NCI-H1048 (cell line): ENCODE measurements around the gene LARGE1.

Source experiments
- DNase-seq: peaks from one replicate; lab custom pipeline; 2025; lab: John Stamatoyannopoulos, UW

LARGE1 gene

DNA sequence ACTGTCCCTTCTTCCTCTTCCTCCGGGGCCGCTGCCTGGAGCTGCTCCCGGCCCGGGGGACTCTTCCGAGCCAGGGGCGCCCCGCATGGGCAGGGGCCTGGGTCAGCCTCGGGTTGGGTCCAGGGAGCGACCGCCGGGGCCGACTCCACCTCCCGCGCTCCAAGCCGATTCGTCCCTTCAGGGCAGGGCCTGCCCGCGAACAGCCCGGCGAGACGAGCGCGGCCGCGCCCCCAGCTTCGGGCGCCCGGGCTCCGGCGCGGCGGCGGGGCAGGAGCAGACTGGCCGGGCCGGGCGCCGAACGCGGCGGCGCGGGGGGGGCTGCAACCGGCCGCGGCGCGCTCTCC, at the start of gene LARGE1:
Gene LARGE1, minus strand, starts transcription at position 280 of the 344 bp plus-strand sequence.
- no peak for DNase-seq

GRCh38 chr22:33969045-33969444, 48.8 kb upstream of the LARGE1 start:
- DNase-seq: no peak

DNA sequence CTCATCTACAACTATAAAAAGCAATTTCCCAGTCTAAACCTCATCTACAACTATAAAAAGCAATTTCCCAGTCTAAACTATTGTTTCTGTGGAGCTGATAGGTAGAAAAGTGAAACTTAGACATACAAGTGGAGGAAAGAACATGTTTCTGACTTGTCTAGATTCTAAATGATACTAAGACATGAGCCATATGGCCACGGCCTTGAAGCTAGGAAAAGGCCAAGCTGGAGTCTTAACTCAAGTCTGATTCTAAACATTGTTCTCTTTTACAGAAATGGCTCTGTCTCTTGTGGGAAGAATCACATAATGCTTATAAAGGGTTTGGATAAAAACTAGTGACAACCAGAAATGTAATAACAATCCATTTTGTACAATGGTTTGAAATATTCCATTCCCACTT, 43.8 kb upstream of the LARGE1 start:
- no peak for DNase-seq

DNA sequence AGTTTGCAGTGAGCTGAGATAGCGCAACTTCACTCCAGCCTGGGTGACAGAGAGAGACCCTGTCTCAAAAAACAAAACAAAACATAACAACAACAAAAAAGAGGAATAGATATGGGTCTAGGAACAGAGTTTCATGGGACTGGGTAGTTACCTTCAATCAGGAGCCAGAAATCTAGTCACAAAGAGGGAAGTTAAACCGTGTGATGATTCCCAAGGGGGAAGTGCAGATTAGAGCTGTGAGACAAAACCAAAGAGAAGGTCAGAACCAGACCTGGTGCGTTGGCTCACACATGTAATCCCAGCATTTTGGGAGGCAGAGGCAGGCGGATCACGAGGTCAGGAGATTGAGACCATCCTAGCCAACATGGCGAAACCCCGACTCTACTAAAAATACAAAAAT, 42.1 kb upstream of the LARGE1 start:
- DNase-seq: no peak

- DNase-seq: no peak
Observed at GRCh38 chr22:33958741-33959140, 38.5 kb upstream of the LARGE1 start.

DNA sequence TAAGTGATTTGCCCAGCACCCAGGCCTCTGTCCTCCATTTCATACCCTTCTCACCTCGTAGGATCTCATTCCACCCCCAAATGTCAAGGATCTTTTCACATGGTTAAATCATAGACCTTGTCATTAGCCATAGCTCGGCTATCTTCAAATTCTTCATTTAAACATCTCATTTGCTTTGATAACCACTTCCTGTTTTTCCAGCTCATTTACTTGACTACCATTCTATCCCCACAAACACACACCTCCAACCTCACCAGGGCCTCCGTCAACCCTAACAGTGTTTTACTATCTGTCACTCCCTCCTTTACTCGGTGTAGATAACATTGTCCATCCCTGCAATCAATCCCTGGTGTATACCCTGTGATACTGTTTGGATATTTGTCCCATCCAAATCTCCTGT, 36.8 kb upstream of the LARGE1 start:
- no peak for DNase-seq

DNA sequence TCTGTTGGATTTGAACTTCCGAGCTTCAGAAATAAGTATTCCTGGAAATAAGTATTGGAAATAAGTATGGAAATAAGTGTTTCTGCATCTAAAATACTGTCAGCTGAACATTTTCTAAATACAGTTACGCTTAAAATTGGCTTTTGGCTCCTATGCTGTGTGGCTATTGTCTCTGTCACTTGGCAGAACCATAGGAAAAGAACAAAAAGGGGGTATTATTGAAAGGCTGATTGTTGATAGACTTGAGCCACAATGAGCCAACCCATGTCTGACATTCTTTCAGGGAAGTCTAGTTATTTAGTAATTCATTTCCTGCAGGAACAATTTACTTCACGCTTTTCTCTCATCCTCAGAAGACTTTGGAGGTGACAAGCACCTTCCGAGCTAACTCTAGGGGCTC, 32.5 kb upstream of the LARGE1 start:
- no peak for DNase-seq

DNA sequence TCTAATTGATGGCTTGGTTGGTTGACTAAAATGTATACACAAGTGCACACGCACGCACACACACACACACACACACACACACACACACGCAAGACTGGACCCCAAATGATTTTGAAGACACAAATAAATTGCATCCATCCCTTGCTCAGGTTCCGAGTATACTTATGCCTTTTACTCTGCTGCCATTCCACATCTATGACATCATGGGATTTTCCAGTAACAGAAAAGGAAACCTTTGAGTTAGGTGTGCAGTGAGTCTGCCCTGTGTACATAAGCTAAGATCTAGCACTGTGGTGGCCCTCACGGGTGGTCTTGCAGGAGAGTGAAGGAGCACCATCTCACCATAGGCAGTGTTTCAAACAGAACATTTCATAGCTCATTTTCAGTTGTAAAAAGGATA, 20.5 kb upstream of the LARGE1 start:
- DNase-seq: no peak

GRCh38 chr22:33932997-33933396, 12.7 kb upstream of the LARGE1 start:
- no peak for DNase-seq

GRCh38 chr22:33931406-33931805, 11.1 kb upstream of the LARGE1 start:
- DNase-seq: no peak

DNA sequence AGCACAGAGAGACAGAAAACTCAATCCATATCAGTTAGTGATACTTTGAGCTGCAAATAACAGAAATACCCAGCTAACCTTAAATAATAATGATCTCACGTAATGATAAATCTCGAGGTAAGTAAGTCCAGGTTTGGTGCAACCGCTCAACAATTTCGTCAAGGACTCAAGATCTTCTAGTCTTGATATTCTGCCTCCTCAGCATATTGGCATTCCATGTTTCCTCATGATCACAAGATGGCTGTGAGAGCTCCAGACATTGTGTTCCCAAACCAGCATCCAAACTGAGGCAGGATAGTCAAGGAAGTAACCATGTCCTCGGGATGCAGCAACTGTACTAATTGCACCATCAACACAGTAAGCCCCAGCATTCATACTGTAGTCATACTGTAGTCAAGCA, 7.5 kb upstream of the LARGE1 start:
- DNase-seq: no peak

DNA sequence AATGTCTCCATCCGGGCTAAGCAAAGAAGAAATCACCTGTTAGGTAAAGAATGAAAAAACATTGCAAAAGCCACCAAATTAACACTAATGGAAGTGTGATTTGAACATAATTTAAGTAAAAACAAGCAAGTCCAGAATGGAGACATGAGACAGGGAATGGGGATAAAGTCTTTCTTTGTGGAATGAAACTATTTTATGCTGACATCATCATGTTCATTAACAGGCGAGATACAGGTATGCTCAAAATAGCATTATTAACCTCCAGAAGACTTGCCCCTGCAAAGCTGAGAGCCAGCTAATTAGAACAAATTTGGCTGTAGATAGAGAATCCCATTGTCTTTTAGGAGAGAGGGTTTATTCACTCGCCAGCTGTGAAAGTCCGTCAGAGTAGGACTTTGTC, 4.9 kb upstream of the LARGE1 start:
- DNase-seq: no peak

GRCh38 chr22:33923660-33924246, 3.5 kb upstream of the LARGE1 start:
- peak; percentile 46 for DNase-seq

- no peak for DNase-seq
Observed at GRCh38 chr22:33923033-33923432, 2.8 kb upstream of the LARGE1 start.

DNA sequence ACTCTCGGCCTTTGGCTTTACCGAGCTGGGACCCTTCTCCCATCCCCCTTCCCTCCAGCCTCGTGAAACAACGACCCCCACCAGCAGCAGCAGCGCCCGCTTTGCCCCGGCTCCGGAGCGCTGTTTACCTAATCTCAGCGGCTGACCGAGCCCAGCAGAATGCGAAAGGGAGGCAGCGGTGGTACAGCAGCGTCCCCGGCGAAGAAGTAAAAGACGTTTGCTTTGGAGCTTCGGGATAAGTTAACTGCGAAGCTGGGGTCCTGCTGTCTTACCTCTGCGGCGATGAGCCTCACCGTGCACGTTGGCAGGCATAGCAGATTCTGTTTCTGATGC, 2.0 kb upstream of the LARGE1 start:
- DNase-seq: no peak

DNA sequence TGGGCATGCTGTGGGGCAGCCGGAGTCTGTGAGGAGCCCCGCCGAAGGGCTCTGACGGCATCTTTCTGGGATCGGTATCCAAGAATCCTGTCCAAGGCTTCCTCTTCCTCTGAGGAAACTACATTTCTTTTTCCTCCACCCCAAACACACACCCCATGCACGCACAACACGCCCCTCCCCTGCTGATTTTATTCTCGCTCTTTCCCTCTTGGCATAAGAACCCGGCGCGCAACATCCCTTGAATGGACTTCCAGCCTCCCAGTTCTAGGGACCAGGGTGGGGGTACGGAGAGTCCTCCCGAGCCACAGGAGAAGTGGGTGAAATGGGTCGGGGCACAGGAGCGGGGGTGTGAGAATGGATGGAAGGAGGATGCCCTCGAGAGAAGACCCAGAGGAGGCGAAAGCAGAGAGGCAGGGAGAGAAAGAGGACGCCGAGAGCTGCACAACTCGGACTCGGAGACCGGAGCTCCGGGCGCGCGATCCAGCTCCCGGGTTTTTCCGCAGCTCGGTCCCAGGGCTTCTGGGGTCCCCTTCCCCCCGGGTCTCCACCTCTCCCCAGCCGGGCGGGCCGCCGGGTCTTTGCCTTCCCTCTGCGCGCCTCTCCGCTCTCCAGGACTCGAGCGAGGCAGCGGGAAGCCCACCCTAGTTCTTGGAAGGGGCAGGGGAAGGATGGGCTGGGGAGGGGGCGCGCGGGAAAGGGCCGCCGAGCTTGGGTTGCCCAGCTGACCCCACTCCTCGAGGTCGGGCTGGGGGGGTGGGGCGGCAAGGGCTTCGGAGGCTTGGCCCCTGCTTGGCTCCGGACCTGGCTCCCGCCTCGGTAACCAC, 1.5 kb upstream of the LARGE1 start:
- DNase-seq: no peak

- peak; percentile 92 for DNase-seq
Observed at GRCh38 chr22:33920927-33921524, 750 bp upstream of the LARGE1 start.

DNA sequence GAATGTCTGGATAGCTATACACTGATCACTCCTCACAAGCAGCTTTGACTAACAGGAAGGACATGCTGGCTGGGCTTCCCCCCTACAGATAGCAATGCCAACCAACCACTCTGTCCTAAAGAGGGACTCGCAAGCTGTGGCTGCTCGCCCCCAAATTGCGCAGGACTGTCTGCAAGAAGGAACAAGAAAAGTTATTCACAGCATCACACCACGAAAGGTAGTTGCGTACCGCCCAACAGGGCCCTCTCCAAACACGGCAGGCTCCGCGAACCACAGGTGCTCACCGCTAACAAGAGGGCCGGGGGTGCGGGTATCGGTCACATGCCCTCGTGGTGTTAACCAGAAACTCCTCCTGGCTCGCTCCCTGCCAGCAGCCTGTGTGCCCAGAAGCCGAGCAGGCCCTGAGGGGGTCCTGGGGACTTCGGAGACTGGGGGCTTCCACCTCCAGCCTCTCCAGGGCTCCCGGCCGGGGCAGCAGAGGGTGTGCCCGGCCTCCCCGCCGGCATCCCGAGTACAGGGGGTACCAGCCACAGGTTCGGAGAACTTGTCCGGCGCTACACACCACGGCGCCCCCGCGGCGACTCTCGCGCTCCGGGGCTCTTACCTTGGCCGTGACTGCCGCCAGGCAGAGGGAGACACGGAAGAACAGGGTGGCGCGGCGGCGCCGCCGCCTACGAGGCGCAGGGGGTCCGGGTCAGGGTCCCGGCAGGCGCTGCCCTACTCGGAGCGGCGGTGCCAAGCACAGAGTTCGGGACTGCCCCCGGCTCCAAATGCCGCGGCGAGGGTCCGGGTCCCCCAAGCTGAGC, 682 bp downstream of the LARGE1 start:
- no peak for DNase-seq

DNA sequence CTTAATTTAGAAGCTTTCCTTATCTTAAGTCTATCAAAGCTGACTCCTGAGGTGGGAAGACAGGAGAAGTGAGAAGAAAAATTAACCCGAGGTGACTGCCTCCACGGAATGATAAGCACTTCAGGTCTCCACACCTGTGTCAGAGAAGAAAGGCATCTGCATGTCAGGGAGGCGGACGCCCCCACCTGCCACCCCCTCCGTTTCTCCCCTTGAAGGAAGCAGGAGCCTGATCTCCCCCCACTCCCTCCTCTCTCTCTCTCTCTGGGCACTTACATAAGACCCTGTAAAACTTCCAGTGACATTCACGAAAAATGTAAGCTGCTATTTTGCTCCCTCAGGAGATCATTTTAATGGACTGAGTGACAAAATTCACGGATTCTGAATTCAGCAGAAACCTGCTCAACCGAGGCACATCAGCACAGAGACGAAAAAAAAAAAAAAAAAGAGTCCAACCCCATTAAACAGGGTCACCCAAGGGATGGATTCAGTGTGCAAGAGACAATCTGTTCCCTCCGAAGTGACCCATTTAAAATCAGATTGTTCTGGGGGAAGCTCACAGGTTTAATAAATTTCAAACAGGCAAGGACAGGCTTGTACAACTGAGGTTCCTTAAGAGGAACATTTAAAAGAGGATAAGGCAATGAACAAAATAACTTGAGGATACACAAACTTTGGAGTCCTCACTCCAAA, 1.5 kb downstream of the LARGE1 start:
- DNase-seq: no peak

DNA sequence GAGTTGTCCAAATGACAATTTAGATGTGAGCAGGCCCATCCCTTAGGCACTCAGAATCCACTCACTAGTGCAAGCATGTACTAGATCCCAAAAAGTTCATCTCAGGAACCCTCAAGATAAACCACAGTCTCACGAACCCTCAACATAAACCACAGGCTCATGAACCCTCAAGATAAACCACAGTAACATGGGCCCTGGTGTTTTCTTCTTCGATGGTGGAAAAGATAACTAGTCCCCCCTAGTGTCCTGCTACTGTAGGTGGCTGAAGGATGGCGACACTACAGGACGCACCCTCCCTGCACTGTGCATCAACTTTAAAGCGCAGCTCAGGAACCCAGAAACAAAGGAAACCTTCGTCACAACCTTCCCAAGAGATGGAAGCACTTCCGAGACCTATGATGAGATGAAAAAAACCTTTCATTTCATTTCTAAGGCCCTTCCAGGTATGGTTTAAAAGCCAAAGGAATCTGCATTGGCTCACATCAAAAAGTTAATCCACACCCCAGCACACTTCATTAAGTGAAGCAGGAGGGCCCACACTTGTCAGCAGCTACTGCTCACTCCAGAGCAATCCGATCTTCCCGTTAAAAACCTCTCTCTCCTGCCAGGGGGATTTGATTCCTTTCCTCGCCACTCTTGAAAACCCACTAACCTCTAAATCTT, 2.4 kb downstream of the LARGE1 start:
- DNase-seq: no peak

GRCh38 chr22:33914699-33915098, 5.6 kb downstream of the LARGE1 start:
- no peak for DNase-seq

GRCh38 chr22:33914131-33914530, 6.1 kb downstream of the LARGE1 start:
- no peak for DNase-seq
